ENCODE measurements around the gene NR2F1-AS1.

The NR2F1-AS1 gene

DNA sequence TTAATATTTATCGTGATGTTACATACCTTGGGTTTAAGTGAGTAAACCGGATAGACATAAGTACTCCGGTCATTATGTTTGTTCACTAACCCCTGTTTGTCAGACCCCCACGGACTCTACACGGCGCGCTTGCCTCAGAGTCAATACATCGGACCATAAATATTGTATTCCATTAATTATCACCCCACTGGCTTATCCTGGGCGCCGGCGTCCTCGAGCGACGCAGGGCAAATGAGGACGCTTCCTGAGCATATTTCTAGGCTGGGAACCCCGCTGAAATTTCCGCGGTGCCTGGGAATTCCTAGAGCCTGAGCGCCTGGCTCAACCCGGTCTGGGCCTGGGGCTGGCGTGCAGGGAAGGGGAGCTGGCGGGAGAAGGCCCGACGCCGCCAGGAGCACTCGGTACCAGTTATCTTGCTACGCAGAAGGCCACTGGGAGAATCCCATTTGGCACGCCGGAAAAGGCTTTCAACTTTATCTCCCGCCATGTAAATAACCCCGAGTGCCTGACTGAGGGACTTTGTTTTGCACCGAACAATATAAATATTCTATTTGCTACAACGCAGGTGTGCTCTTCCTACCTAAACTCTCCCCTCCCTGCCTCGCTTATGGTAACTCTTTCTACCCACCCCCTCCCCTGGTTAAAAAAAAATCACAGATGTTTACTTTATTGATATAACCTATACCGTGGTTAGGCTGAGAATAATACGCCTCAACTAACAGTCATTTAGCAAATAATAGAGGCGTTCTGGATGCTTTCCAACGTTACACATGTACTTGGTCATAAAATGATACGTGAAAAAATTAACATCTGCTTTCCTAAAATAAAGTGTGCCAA is 21.4 kb upstream of the NR2F1-AS1 start:
- TF ChIP-seq CTCF (IDR thresholded peaks at IDR 0.05; ENCODE audit: insufficient read depth, low read depth, low read length, missing control alignments): no peak
- H3K4me3 ChIP-seq (ENCODE audit: low read length): no peak overlapping the region
- no peak for DNase-seq (ENCODE audit: low read depth)

DNA sequence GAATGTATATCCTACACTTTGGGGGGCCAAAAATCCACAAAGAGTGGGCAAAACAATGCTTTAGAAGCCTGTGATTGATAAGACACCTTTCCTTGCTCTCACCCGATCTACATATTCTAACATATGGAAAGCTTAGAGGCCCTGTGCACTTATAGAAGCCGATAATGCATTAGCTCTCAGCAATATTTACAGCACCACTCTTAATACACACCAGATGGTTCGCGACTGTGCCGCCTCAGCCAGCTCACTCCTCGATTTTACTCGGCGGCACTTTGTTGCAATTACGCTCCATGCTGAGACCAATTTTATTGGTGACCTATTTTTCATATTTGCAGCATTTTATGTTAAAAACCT is 20.8 kb upstream of the NR2F1-AS1 start:
- TF ChIP-seq CTCF (IDR thresholded peaks at IDR 0.05; ENCODE audit: insufficient read depth, low read depth, low read length, missing control alignments): no peak
- no peak for DNase-seq (ENCODE audit: low read depth)
- no peak overlapping the region for H3K4me3 ChIP-seq (ENCODE audit: low read length)

DNA sequence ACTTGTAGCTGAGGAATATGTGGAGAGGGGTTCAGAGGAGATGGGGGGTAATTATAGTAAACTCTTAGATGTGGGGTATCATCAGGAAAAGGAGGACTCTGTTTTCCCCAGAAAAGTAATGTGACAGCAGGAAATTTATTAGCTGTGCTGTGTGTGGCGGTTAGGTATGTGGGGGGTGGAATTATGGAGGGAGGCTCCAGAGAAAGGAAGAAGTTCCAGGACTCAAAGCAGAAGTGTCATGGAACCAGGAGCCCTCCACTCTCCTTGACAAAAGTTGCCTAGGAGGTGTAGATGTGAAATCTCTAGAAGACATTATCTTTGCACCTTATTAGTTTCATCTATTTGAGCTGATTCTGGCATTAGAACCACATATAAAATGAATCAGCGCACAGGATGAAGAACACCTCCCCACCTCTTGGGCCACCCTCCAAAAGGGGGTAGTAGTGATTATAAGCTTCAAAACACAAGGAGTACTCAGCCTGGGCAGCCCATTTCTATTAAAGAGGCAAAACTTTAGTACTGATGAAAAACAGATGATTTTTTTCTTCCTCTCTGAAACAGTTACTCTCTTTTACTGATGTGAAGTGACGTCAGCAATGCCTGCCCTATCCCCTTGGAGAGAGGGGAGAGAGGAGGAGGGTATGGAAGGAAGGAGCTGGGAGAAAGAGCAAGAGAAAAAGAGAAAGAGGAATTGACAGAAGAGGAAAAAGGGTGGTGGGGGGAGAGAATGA is 20.2 kb upstream of the NR2F1-AS1 start:
- H3K4me3 ChIP-seq (ENCODE audit: low read length): no peak overlapping the region
- no peak for DNase-seq (ENCODE audit: low read depth)
- no peak for TF ChIP-seq CTCF (IDR thresholded peaks at IDR 0.05; ENCODE audit: insufficient read depth, low read depth, low read length, missing control alignments)

- no peak for TF ChIP-seq CTCF (IDR thresholded peaks at IDR 0.05; ENCODE audit: insufficient read depth, low read depth, low read length, missing control alignments)
- no peak for DNase-seq (ENCODE audit: low read depth)
- no peak overlapping the region for H3K4me3 ChIP-seq (ENCODE audit: low read length)
Observed at GRCh38 chr5:93600409-93601070, 19.5 kb upstream of the NR2F1-AS1 start.

GRCh38 chr5:93599399-93600120 is 18.5 kb upstream of the NR2F1-AS1 start:
- no peak overlapping the region for H3K4me3 ChIP-seq (ENCODE audit: low read length)
- TF ChIP-seq CTCF (IDR thresholded peaks at IDR 0.05; ENCODE audit: insufficient read depth, low read depth, low read length, missing control alignments): no peak
- DNase-seq (ENCODE audit: low read depth): no peak

DNA sequence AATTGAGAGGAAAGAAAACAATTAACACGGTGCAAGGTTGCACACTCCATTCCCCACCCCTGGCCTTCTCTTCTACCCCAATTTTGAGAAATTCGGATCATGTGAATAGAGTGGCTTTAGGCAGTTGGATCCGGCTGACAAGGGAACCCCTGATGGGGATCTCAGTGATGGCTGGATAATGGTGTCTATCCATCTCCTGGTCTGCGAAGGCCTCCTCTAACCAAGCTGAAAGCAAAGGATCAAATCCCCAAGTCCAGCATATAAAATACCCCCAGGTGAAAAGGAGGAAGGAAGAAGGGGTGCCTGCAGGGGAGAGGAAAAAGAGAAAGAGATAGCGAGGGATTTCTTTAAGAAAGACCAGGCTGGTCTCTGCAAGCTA is 18.0 kb upstream of the NR2F1-AS1 start:
- H3K4me3 ChIP-seq (ENCODE audit: low read length): no peak overlapping the region
- TF ChIP-seq CTCF (IDR thresholded peaks at IDR 0.05; ENCODE audit: insufficient read depth, low read depth, low read length, missing control alignments): no peak
- DNase-seq (ENCODE audit: low read depth): no peak
